NCI-H2196 (cell line): ENCODE results near the gene IFNA14.
"Not testable (repeated sequence)": the region's sequence is repeated elsewhere in the genome, so short reads cannot be mapped to it uniquely, and the experiment has no call there.

Experiments
- DNase-seq: peaks from one replicate; lab custom pipeline; 2025; ENCODE audit not compliant: unreplicated experiment; lab: John Stamatoyannopoulos, UW

IFNA14 gene

DNA sequence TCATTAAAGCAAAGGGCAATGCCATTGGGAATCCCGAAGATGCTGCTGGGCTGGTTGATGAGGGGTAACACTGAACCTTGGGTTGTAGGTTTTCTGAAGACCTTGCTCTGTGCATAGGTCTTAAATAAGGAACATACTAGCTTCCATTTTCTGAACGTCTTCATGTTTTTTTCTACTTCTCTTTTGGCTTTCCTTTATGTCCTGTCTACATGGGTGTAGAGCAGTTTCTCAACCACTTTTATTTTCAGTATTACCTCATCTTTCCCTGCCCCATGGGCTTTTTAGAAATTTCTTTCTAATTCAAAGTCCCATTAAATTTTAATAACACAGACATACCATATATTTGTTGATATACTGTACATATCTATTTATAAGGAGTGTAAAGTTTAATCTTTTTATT lies at the start of gene IFNA14:
TSS of gene IFNA14 (minus strand) at position 95 of the 400 bp plus-strand sequence. CDS start at position 25, 70 bp downstream.
- DNase-seq = no peak

DNA sequence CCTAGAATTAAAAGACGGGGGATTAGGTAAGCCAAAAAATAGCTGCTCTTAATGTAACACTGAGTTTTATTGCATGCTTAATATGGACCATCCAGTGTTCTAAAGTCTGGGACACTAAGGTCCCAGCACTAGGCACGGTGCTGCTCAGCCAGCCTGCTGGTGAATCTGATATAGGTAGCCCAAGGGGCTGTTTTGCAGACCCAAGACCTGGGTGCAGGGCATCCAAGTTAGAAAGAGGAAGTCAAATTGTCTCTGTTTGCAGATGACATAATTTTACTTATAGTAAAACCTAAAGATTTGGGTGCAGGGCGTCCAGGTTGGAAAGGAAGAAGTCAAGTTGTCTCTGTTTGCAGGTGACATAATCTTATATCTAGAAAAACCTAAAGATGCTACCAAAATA lies 47.5 kb upstream of the IFNA14 start:
- DNase-seq = no peak

DNA sequence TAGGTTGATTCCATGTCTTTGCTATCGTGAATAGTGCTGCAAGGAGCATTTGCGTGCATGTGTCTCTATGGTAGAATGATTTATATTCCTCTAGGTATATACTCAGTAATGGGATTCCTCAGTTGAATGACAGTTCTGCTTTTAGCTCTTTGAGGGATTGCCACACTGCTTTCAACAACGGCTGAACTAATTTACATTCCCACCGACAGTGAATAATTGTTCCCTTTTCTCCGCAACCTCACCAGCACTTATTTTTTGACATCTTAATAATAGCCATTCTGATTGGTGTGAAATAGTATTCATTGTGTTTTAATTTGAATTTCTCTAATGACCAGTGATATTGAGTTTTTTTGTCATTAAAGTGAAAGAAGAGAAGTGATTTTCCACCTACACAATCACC lies 46.9 kb upstream of the IFNA14 start:
- no peak for DNase-seq

DNA sequence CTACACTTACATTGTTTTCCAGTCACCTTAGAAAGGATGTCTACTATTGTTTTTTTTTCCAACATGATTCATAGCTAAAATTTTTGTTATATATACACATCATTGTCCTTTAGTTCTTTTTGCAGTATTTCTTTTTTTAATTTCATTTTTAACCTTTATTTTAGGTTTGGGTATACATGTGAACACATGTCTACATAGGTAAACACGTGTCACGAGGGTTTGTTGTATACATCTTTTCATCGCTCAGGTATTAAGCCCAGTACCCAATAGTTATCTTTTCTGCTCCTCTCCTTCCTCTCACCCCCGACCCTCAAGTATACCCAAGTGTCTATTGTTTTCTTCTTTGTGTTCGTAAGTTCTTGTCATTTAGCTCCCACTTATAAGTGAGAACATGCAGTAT lies 46.3 kb upstream of the IFNA14 start:
- DNase-seq = no peak

DNA sequence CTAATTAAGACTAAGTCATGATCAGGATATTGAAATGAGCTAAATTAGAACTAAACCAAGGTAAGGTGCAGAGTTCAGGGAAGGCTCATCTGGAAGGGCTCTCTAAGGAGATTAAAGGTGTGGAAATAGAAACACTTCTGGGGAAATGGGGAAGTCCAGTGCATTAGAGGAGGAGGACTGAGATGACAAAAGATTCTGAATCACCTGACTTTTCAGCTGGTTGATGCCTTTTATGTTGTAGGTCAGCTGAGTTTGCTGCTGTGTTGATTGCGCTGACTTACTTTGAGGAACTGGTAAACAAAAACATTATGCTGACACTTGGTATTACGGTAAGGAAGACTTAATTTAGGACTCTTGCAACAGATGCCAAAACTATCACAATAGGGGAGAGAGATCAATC lies 41.5 kb upstream of the IFNA14 start:
- DNase-seq = no peak

DNA sequence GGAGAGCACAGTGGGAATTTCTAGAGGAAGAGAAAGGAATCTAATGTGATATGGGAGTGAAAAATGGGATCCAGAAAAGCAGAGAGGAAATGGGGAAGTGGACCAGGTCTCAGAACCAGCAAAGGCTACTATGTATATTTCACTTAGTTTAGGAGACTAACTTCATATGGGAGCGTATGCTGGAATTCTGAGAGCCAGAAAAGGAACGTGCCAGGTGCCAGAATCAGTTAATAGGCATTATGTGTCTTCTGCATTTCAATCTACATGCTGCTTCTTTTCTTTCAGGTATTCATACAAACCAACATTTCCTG lies 28.5 kb upstream of the IFNA14 start:
- no peak for DNase-seq

DNA sequence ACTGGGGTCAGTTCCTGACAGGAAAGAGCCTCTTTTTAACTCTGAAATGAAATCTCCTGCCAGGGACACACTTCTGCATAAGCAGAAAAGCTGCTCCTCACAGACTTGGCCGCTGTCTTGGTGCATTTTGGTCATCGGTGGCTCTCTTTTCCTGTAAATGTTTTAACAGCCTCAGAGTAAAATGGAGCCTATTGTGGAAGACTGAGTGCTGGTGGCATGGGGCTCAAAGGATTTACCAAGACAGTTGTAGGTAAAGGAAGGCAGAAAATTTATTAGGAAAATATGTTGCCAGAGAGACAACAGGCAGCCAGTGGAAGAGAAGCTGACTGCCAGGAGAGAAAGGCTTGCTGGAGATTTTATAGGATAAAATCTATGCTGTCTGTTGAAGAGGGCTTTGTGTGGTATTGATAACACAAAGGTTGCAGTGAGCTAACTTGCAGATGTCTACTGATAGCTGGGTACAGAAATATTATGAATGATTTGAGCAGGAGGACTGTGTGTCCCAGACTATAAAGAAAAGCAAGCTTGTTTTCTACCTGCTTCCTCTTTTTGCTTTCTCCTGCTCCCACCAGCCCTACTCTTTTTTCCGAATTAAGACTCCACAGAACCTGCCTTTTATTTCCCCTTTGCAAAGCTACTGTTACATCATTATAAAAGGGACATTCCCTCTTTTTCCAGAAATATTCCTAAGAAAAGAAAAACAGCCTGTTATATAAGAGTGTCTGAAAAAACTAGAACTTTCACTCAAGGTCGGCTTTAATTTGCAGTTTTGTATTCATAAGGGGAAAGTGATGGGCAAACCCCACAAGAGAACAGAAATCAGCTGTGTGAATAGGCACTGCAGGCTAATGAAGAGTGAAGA lies 27.9 kb upstream of the IFNA14 start:
- DNase-seq = no peak

DNA sequence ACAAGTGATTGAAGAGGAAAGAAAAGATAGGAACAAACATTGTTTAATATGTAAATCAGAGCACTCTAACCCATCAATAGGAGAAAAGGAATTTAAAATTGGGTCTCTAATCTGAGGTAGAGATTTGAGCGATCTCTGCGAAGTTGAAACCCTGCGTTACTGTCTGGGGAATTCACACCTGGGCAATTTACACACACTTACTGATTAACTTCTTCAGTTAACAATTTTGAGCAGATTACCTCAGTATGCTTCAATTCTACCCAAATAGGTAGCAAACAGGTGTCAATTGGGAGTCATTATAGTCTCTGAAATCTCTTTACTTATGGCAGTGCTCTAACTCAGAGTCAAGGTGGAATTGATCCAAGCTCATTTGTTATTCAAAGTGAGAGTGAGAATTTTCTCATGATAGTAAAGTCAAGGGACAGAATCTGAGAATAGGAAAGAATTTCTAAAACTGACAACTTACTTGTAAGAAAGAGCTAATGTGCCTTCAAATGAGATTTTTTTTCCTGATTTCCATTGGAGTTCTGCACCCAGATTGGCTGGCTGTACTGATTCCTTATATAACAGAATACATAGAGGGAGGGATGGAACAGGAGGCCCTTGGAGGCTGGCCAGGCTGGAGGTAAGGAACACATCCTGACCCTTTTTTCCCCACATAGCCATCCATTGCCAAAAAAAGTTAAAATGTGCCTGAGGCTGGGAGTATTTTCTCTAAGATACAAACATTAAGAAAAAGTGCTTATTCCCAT lies 27.1 kb upstream of the IFNA14 start:
- no peak for DNase-seq

DNA sequence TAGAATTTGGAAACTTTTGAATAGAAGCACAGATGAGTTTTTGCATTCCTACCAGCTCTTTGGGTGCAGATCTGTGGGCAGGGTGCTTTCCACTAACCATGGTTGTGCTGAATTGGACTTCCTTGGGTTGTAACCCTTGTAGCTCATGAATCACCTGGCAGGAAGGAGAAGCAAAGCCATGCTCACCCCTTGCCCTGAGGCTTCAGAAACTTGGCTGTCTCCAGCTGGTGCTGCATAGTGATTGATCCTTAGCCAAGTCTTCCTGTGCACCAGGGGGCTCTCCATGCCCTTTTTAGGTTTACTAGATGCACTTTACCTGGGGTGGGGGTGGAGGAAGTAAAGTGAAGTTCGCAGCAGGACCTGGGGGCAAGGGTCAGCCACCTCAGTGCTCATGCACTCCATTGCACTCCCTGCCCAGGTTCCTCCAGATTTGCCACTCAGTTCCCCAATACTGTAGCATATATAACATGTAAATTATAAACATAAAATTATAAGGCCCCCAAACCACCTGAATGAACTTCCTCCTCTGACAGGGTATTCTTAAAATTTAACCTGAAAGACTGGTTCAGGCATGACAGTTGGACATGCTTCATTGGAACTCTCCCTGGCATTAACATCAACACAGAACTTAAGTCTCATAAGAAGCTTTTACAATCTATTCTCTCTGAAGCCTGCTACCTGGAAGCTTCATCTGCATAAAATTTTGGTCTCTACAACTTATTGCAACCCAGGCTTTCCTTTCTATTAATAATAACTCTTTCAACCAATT lies 25.8 kb upstream of the IFNA14 start:
- no peak for DNase-seq

DNA sequence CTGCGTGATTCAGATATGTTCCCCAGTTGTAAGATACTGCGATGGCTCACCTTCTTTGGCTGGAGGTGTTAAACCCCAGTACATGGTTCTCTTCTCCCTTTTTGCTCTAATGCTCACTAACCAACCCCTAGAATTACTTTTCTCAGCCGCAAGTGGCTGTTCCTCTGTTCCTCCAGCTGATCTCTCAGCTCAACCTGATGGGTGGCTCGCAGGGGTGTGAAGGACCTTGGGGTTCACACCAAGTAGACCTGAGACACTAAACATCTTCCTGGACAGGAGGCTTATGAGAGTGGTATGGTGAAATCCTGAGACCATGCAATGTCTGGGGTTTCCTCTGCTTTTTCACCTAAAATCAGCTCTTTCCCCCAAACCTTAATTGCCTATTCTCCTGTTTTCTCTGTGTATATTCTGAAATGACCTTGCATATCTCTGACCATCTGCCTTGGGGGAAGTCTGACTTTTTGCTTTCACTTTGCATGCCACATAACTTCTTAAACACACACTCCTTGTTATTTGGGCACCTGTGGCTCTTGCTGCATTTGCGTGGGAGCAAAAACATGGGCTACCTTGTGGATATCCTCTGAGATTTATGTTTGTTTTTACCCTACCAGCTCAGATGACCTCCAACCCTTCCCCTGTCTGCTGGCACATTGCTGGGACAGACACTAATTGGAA lies 15.9 kb upstream of the IFNA14 start:
- DNase-seq = no peak

DNA sequence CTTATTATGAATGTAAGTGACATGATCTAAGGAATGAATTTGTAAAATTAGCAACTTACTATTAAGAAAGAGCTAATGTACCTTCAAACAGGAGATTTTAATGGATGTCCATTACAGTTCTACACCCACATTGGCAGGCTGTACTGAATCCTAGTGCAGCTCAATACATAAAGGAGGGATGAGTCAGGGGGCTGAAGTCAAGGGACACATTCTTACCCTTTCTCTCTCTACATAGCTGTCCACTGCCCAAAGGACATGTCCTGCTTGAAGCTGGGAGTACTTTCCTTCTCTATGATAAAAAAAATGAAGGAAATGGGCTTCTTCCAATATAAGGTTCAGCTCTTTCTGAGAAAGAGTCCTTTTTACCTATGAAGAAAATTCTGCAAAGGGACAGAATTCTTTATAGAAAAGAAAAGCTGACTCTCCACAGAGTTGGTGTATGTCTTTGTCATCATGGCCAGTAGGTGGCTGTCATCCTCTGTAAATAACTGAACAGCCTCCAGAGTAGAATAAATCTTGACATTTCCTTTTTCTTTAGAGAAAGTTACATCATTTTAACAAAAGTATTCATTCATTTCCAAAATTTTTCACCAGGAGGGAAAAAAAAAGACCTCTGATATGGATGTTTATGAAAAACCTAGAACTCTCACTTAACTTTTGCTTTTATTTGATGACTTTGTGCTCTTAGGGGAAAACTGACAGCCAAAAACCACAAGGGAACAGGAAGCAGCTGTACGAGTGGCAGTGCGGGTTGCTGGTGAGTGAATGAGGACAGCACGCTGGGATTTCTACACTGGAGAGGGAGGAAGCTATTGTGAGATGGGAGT lies 13.1 kb upstream of the IFNA14 start:
- no peak for DNase-seq

DNA sequence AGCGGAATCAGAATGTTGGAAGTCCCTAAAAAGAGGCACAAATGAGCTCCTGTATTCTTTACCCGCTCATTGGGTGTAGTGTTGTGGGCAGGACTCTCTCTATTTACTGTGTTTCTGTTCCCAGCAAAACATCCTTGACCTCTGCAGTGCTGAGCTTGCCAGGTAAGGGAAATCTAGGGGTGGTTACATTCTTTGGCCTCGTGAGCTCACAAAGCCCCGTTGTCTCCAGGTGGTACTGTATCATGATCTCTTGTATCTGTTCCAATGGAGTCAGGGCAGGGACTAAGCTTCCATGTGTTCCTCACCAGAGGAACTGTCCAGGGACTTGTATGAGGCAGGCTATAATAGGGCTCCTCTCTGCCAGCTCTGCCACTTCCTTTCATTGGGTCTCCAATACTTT lies 11.8 kb upstream of the IFNA14 start:
- DNase-seq = no peak

DNA sequence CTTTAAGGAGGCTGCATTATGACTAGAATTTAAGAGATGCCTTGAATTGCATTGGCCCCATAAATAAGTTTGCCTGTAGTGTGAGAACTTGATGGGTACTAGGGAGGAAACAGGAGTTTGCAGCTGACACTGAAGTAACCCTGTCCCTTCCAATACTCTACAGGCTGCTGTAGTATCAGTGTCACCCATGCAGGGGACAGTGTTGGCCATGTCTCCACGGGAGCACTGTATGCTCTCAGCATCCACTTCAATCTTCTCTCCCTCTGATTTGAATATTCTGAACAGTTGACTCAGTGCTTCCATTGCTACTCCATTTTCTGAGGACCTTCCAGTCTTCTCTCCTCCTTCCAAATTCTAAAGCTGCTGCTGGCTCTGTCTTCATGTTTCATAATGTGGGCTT lies 11.4 kb upstream of the IFNA14 start:
- no peak for DNase-seq

DNA sequence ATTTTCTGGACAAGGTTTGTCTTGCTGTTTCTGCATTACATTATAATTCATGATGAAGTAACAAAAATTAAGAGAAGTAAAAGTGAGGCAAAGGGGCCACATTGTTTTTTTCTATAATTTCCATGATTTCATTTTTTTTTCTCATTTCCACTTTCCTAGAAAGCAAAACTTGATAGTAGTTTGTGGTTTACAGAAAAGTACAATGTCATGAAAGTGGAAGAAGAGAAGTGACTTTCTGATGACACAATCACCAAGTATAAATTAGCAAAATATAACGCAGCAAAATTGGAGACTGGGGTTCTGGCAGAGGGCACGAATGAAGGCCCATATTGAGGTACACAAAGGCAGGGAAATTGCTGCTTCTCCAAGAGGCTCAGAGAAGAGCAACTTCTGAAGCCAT lies 5.0 kb upstream of the IFNA14 start:
- DNase-seq = no peak

DNA sequence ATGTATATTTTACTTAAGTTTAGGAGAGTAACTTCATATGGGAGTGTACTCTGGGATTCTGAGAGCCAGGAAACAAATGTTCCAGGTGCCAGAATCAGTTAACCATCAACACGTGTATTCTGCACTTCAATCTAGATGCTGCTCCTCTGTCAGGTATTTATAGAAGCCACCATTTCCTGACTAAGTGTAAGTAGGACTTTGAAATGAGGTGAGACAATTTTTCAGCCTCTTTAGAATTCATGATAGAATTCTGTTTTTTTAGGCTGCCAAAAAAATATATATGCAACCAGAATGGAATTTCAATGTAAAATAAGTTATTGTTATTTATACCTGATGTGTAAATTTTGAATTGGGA lies 3.5 kb downstream of the IFNA14 start:
- not testable (repeated sequence) for DNase-seq

DNA sequence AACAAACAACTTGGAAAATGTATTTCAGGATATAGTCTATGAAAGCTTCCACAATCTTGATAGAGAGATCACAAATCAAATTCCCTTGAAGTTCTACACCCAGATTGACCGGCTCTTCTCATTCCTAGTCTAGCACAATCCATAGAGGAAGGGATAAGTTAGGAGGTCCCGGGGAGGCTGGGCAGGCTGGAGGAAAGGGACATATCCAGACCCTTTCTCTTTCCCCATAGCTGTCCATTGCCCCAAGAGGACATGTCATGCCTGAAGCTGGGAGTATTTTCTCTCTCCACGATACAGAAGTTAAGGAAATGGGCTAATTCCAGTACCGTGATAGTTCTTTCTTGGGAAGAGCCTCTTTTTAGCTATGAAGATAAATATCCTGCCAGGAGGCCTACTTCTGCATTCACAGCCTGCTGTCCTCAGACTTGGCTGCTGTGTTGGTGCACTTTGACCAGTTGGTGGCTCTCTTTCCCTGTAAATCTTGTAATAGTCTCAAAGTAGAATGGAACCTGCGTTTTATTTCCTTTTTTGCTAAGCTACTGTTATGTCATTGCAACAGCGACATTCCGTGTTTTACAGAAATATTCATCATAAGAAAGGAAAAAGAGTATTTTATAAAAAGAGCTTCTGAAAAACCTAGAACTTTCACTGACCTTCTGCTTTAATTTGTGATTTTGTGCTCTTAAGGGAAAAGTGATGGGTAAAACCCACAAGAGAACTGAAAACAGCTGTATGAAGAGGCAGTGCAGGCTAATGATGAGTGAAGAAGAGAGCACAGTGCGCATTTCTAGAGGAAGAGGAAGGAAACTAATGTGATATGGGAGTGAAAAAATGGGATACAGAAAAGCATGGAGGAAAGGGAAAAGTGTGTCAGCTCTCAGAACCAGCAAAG lies 4.1 kb downstream of the IFNA14 start:
- peak; percentile 9 for DNase-seq

DNA sequence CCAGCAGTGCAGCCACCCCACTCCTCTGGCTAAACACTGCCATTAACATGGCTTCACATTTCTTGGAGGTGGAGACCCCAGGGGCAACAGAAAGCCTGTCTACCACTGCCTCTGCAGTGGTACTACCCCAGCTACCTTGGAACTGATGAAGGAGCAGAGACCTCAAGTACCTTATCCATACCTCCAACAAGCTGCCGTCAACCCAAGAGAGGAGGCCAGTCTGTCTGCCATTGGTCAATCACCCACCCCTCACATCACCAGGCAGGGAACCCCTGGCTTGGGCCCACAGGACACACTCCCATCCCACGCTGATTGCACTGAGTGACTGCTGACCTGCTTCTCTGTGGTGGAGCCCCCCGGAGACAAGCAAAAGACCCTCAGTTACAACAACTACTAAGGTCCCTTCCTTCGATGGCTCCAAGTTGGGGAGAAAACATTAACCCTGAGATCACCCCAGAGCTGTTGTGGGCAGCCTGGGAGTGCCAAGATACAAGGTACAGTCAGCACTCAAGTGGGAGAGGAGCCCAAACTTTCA lies 5.6 kb downstream of the IFNA14 start:
- DNase-seq = no peak

DNA sequence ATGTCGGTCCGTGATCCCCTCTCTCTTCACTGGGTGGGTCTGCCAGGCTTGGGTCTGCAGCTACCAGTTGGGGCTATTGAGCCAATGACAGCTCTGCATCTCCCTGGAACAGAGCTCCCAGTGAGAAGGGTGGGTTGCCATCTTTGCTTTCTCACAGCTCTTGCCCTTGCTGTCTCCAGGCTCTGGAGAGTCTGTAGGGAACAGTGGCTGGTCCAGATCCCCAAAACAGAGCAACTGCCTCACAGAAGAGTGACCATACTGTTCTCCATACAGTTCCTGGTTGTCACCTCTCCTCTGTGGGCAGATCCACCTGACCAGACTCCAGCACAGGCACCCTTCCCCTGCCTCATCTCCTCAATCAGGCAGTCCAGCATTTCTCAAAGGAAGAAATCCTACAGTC lies 6.5 kb downstream of the IFNA14 start:
- DNase-seq = no peak

DNA sequence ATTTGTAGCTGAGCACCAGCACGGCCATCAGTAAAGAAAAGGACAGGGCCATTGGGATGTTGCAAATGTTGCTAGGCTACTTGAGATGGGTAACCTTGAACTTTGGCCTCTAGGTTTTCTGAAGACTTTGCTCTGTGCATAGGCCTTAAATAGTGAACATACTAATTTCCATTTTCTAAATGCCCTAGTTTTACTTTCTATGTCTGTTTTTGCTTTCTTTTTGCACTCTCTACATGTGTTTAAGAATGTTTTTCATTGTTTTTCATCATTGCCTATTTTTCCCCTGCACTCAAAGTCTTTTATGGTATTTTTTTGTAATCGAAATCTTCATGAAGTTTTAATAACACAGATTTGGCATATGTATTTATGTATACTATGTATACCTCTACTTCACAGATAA lies 11.7 kb downstream of the IFNA14 start, which contains the start of gene IFNA17:
TSS of gene IFNA17 (minus strand) at position 101 of the 400 bp plus-strand sequence. CDS start at position 52, 49 bp downstream.
- DNase-seq = no peak
